ENCODE results near the gene TBL1Y. TPM values are rescaled to one million over a fixed set of nuclear protein-coding genes. Genes with fewer than 3 reads are reported as not detected.

Gene TBL1Y
- total RNA-seq, 2 donors from 2014 or later, result 9.4 to 11.3 TPM

GRCh38 chrY:6929237-6929636 is 18.7 kb downstream of the TBL1Y start:
- no peak for DNase-seq (ENCODE audit: low spot score)
- Histone ChIP-seq H3K27ac (peak overlapping the region in 1 of 2 donors; percentile 19), H3K36me3 (no peaks in the 10 kb centered on the region), H3K4me3 (no peak overlapping the region), H3K9me3 (no peaks in the 10 kb centered on the region), H3K4me1 (replicated peaks) (no peaks in the 10 kb centered on the region), H3K27me3 (replicated peaks; ENCODE audit: insufficient read depth) (no peaks in the 10 kb centered on the region)
- intact Hi-C loops (cut with DNase I), result no loop called here
- no CpG with 5 or more reads among the region's 1 CpG for WGBS
- TF ChIP-seq, protein P1, sequence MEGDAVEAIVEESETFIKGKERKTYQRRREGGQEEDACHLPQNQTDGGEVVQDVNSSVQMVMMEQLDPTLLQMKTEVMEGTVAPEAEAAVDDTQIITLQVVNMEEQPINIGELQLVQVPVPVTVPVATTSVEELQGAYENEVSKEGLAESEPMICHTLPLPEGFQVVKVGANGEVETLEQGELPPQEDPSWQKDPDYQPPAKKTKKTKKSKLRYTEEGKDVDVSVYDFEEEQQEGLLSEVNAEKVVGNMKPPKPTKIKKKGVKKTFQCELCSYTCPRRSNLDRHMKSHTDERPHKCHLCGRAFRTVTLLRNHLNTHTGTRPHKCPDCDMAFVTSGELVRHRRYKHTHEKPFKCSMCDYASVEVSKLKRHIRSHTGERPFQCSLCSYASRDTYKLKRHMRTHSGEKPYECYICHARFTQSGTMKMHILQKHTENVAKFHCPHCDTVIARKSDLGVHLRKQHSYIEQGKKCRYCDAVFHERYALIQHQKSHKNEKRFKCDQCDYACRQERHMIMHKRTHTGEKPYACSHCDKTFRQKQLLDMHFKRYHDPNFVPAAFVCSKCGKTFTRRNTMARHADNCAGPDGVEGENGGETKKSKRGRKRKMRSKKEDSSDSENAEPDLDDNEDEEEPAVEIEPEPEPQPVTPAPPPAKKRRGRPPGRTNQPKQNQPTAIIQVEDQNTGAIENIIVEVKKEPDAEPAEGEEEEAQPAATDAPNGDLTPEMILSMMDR (IDR thresholded peaks at IDR 0.05), result no peak
- no peak for TF ChIP-seq POLR2A (IDR thresholded peaks at IDR 0.05)
- no peak for TF ChIP-seq POLR2AphosphoS5 (IDR thresholded peaks at IDR 0.05)

DNA sequence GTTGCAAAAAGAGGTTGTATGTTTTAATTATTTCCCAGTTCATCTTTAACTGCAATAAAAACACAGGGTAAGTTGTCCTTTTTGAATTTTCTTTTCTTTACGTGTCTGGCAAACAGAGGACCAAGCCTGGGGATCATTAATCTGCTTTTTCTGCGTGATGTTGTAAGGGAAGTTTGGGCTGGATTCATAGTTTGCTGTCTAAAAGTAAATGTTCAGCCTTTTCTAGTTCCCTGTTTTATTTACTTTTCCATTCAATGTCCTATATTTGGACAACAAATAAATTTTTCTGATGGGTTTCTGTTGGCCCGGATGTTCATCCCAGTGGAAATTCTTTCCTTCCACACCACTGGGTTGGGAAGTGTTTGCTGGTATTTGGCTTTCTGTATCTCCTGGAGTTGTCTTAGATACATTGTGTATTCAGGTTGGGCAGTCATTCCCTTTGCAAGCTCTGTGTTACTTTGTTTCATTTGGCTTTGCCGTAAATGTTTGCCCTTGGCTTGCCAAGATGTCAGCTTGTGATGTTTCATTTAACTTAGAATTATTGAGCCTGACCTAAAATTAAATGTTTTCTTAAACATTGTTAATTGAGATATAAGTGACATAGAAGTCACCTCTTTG is 21.4 kb downstream of the TBL1Y start:
- H3K9me3 ChIP-seq, result no peaks in the 10 kb centered on the region
- DNase-seq (ENCODE audit: low spot score), result peak; percentile 22
- no peak overlapping the region for H3K4me3 ChIP-seq
- H3K27ac ChIP-seq, result peak overlapping the region; percentile 42 to 66
- no peaks in the 10 kb centered on the region for H3K27me3 ChIP-seq (replicated peaks; ENCODE audit: insufficient read depth)
- H3K4me1 ChIP-seq (replicated peaks), result no peaks in the 10 kb centered on the region
- TF ChIP-seq, protein P1 (IDR thresholded peaks at IDR 0.05), result no peak
- TF ChIP-seq POLR2AphosphoS5 (IDR thresholded peaks at IDR 0.05), result peak; percentile 51
- no peak for TF ChIP-seq POLR2A (IDR thresholded peaks at IDR 0.05)
- WGBS, result 42% methylated on average over 4 of the region's 4 CpGs
- H3K36me3 ChIP-seq, result no peaks in the 10 kb centered on the region
- intact Hi-C loops (cut with DNase I), result no loop called here

DNA sequence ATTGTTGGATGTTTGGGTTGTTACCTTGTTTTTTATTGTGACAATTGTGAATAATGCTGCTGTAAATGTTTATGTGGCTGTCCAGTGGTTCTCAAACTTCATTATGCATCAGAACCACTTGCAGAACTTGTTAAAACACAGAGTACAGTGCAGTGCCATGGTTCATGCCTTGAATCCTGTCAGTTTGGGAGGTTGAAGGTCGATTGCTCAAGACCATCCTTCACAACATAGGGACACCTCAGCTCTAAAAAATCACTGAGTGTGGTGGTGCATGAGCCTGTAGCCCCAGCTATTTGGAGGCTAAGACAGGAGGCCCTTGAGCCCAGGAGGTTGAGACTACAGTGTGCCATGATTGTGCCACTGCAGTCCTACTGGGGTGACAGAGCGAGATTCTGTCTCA is 25.0 kb downstream of the TBL1Y start:
- H3K4me3 ChIP-seq, result no peak overlapping the region
- H3K4me1 ChIP-seq (replicated peaks), result no peaks in the 10 kb centered on the region
- intact Hi-C loops (cut with DNase I), result no loop called here
- TF ChIP-seq, protein P1 (IDR thresholded peaks at IDR 0.05), result no peak
- TF ChIP-seq POLR2AphosphoS5 (IDR thresholded peaks at IDR 0.05) (no peak), POLR2A (IDR thresholded peaks at IDR 0.05) (no peak)
- H3K27ac ChIP-seq, result no peak overlapping the region
- no peaks in the 10 kb centered on the region for H3K36me3 ChIP-seq
- no peaks in the 10 kb centered on the region for H3K9me3 ChIP-seq
- no peaks in the 10 kb centered on the region for H3K27me3 ChIP-seq (replicated peaks; ENCODE audit: insufficient read depth)
- WGBS, result 100% methylated on average over 2 of the region's 2 CpGs
- no peak for DNase-seq (ENCODE audit: low spot score)

GRCh38 chrY:6947695-6948094 is 37.2 kb downstream of the TBL1Y start:
- no peaks in the 10 kb centered on the region for H3K27me3 ChIP-seq (replicated peaks; ENCODE audit: insufficient read depth)
- H3K4me1 ChIP-seq (replicated peaks), result no peaks in the 10 kb centered on the region
- H3K36me3 ChIP-seq, result no peaks in the 10 kb centered on the region
- DNase-seq (ENCODE audit: low spot score), result no peak
- intact Hi-C loops (cut with DNase I), result no loop called here
- no peaks in the 10 kb centered on the region for H3K9me3 ChIP-seq
- H3K4me3 ChIP-seq, result no peak overlapping the region
- no peak overlapping the region for H3K27ac ChIP-seq
- no peak for TF ChIP-seq POLR2AphosphoS5 (IDR thresholded peaks at IDR 0.05)
- TF ChIP-seq, protein P1 (IDR thresholded peaks at IDR 0.05), result peak in 2 of 4 experiments; percentile 28 to 34

DNA sequence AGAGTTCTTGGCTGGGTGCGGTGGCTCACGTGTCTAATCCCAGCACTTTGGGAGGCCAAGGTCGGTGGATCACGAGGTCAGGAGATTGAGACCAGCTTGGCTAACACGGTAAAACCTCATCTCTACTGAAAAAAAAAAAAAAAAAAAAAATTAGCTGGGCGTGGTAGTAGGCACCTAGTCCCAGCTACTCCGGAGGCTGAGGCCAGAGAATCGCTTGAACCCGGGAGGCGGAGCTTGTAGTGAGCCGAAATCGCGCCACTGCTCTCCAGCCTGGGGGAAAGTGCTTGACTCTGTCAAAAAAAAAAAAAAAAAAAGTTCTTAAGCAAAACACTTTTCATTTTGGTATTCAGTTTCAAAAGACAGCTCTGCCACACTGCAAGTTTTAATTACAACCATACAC is 37.9 kb downstream of the TBL1Y start:
- no peaks in the 10 kb centered on the region for H3K36me3 ChIP-seq
- H3K4me1 ChIP-seq (replicated peaks), result no peaks in the 10 kb centered on the region
- no peak overlapping the region for H3K4me3 ChIP-seq
- no peaks in the 10 kb centered on the region for H3K27me3 ChIP-seq (replicated peaks; ENCODE audit: insufficient read depth)
- no peak overlapping the region for H3K27ac ChIP-seq
- intact Hi-C loops (cut with DNase I), result no loop called here
- WGBS, result 80% methylated on average over 13 of the region's 13 CpGs
- no peak for DNase-seq (ENCODE audit: low spot score)
- TF ChIP-seq POLR2A (IDR thresholded peaks at IDR 0.05), result no peak
- TF ChIP-seq, protein P1 (IDR thresholded peaks at IDR 0.05), result no peak
- TF ChIP-seq POLR2AphosphoS5 (IDR thresholded peaks at IDR 0.05), result no peak
- no peaks in the 10 kb centered on the region for H3K9me3 ChIP-seq
